ENCODE measurements around the gene MC5R.

MC5R gene

GRCh38 chr18:13823707-13824395, at the start of gene MC5R:
MC5R (plus strand) TSS chr18:13824149; CDS start chr18:13825766, 1,617 bp downstream.
- peak; percentile 41 to 64 for DNase-seq (ENCODE audit: low read depth in 2 of 2)

- no peak for DNase-seq (ENCODE audit: low read depth in 2 of 2)
Observed at GRCh38 chr18:13775058-13775457, 48.9 kb upstream of the MC5R start.

- no peak for DNase-seq (ENCODE audit: low read depth in 2 of 2)
Observed at GRCh38 chr18:13791181-13791580, 32.8 kb upstream of the MC5R start.

GRCh38 chr18:13793819-13794218, 30.1 kb upstream of the MC5R start:
- no peak for DNase-seq (ENCODE audit: low read depth in 2 of 2)

GRCh38 chr18:13796515-13796914, 27.4 kb upstream of the MC5R start:
- DNase-seq (ENCODE audit: low read depth in 2 of 2): no peak

- no peak for DNase-seq (ENCODE audit: low read depth in 2 of 2)
Observed at GRCh38 chr18:13797157-13797611, 26.8 kb upstream of the MC5R start.

DNA sequence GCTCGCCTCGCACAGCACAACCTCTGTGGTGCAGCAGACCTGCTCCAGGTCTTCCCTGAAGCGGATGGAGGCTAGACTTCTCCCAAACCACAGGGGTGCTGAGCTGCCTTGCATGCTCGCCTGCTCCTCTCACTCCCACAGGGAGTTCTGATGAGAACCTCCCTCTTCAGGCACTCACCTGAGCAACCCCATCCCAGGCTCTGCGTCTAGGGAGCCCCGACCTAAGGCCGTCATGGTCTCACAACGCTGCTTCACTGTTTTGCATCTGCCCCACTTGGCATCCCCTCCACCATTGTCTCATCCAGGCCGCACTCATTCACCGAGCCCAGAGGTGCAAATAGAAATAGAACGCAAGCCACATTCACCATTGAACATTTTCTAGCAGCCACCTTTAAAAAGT, 24.6 kb upstream of the MC5R start:
- no peak for DNase-seq (ENCODE audit: low read depth in 2 of 2)

DNA sequence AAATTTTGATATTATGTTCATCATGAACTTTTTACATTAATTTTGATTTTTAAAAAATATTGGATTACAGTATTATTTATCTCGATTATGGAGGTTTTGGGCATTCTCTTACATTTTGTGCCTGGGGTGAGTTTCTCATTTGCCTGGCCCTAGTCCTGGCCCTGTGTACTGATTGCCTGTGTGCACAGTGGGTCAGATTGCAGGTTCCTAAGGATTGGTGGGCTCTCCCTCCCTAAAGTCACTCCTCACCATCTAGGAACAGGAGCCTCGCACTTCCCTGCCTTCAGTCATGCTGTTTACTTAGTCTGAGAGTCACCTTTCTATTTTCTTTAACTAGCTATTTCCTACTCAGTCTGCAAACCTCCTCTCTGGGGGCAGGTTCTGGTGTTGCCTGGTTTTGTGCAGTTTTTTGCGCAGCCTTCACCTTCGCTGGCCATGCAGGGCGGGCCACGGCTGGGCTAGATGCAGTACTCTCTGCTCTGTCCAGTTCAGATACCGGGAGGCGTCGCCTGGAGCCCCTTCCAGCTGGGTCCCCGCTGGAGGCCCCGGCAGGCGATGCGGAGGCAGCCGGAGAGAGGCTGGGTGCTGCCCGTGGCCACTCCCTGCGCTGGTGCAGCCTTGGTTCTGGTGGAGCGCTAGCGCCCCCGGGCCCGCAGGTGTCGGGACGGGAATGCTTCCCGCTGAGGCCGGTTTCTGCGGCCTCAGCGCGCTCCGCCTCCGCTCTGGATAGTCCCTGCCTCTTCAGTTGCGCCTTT, 23.3 kb upstream of the MC5R start:
- peak in 1 of 2 experiments; percentile 52 for DNase-seq (ENCODE audit: low read depth in 2 of 2)

GRCh38 chr18:13801260-13801601, 22.7 kb upstream of the MC5R start:
- no peak for DNase-seq (ENCODE audit: low read depth in 2 of 2)

DNA sequence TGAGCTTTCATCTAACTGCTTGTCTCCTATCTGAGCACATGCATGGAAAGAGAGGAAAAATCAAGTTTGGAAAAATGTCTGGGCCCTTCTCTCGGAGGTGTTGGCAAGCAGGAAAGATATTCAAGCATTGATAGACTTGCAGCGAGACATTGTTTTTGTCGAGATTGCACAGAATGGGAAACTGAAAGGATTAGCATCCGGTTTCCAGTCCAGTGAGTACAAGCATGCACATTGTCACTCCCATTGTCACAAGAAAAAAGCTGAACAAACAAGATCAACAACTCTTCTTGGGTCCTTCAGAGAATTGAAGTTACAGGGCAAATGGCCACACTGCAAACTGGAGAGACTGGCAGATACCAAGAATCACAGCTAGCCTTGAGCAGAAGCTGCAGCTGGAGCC, 19.6 kb upstream of the MC5R start:
- DNase-seq (ENCODE audit: low read depth in 2 of 2): no peak

DNA sequence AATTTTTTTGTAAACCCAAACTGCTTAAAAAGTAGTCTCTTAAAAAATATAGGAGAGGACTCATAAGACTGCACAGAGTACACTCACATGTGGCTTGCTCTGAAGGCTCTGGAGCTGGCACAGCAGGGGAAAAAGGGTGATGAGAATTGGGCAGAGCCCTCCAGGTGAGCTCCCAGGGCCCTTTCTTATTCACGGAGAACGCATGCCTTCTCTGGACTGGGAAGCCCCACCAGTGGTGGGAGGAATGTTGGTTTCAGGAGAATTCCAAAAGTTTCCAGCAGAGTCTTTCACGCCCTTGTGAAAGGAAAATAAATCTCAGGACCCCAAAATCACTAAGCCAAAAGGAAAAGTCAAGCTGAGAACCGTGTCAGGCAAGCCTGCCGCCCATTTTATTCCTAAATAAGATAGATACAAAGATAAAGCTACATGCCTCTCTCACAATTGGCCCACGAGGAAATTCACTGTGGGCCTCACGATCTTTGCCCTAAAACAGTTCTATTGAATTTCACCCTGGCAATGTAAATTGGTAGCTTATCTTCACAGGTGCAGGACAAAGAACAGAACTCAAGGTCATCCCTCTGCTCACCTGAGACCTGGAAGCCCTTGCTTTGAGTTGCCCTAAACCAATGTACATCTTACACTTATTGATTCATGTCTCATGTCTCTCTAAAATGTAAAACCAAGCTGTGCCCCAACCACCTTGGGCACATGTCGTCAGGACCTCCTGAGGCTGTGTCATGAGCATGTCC, 15.5 kb upstream of the MC5R start:
- no peak for DNase-seq (ENCODE audit: low read depth in 2 of 2)

GRCh38 chr18:13809043-13809430, 14.9 kb upstream of the MC5R start:
- no peak for DNase-seq (ENCODE audit: low read depth in 2 of 2)

- DNase-seq (ENCODE audit: low read depth in 2 of 2): no peak
Observed at GRCh38 chr18:13809531-13810255, 14.3 kb upstream of the MC5R start.

DNA sequence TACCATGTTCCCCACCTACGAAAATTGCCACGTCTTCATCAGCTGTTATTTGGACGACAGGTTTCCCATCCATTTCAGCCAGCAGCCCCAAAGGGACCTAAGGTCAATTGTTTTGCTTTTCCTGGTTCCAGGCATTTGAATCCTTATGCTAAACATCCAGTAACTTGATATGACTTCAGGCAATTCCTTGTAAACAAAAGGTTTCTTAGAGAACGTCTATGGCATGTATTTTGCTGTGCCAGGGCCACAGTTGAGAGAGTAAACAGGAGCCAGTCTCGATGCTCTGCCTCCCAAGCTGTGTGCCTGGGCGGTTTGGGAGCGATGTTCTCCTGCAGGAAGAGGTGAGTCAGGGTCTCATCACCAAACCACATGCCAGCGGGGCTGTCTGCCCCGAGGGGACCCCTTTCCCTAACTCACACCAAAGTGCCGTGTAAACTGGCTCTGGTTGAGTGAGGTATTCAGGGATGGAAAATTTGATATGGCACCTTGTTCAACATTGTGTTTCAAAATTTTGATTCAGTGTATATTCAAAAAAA, 12.9 kb upstream of the MC5R start:
- no peak for DNase-seq (ENCODE audit: low read depth in 2 of 2)

GRCh38 chr18:13811993-13812392, 12.0 kb upstream of the MC5R start:
- no peak for DNase-seq (ENCODE audit: low read depth in 2 of 2)

DNA sequence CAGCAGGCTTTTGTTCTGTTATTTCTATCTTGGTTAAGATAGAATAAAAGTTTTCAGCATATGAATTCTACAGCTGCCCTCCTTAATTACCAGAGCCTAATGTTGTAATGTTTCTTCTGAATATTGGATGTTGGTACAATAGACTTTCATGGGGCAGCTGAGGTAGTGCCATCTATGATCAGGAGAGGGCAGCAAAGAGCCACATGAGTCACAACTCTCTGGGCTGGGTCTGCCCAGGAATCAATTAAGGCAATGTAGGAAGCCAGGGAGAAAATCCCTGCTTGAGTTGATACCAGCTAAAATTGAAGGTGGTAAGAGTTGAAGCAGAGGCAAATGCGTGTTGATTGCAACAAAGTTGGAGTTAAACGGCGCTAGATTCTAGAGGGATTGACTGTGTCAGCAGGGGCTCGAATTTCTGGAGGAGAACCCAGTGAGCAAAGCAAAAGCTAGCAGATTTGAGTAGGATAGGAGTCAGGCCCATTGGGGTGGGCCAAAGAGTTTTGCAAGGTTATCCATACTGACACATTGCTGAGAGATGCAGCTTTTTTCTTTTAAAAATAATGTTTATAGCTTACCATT, 10.6 kb upstream of the MC5R start:
- peak in 1 of 2 experiments; percentile 60 for DNase-seq (ENCODE audit: low read depth in 2 of 2)

DNA sequence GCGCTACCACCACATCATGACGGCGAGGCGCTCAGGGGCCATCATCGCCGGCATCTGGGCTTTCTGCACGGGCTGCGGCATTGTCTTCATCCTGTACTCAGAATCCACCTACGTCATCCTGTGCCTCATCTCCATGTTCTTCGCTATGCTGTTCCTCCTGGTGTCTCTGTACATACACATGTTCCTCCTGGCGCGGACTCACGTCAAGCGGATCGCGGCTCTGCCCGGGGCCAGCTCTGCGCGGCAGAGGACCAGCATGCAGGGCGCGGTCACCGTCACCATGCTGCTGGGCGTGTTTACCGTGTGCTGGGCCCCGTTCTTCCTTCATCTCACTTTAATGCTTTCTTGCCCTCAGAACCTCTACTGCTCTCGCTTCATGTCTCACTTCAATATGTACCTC, 2.3 kb downstream of the MC5R start:
- DNase-seq (ENCODE audit: low read depth in 2 of 2): no peak

DNA sequence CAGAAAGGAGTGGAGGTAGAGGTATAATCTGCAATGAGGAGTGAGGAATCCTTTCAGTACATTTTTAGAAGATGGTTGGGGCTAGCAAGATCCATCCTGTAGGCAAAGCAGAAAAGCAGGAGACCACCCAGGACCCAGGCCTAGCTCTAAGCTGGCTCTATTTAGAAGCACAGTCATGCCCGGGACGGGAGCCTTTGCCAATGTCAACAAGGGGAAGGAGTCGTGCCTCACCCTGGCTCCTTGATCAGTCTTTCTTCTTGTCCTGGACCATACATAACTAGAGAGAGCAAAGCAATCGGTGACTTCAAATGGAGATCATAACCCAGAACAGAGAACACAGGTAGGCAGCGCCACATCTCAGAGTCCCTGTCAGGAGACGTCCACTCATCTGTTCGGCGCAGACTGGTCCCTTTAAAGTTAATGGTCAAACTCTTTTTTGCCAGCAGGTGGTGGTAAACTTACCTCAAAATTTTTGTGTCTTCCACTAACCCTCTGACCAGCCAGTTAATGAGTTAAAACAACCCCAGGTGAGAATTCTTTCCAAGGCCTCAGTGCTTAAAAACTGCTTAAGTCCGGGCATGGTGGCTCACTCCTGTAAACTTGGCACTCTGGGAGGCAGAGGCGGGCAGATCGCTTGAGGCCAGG, 8.0 kb downstream of the MC5R start:
- no peak for DNase-seq (ENCODE audit: low read depth in 2 of 2)

- no peak for DNase-seq (ENCODE audit: low read depth in 2 of 2)
Observed at GRCh38 chr18:13834496-13835015, 10.6 kb downstream of the MC5R start.

GRCh38 chr18:13835202-13835601, 11.3 kb downstream of the MC5R start:
- no peak for DNase-seq (ENCODE audit: low read depth in 2 of 2)

DNA sequence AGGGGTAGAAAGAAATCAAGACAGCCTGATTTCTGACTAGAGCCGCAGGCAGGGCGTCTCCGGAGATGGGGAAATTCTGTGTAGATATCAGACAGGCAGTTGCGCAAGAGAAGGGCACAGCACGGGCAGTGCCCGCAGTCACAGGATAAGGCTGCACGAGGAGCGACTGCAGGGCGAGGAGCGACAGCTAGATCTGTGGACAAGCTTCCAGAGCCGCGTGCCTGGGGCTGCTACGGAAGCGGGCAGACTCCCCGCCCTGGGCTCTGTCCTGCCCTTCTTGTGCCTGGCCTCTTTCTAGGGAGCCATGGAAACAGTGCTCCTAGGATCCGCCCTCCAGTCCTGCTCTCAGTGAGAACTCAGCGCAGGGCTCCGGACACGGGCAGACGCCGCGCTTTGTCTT, 12.6 kb downstream of the MC5R start:
- no peak for DNase-seq (ENCODE audit: low read depth in 2 of 2)

Data from stimulated activated CD4-positive, alpha-beta T cell treated with anti-CD3 and anti-CD28 coated beads, Interleukin-12 subunit alpha, Interleukin-12 subunit beta, amount 100 ng/mL, for 24 hours (primary cell).